Naive B cell (primary cell): Measurements from ENCODE around the gene ACY1. TPM values are rescaled to one million over a fixed set of nuclear protein-coding genes. Genes with fewer than 3 reads are reported as not detected.
A peak's percentile ranks its signal among the peaks of the same experiment; 100 is the strongest.
"Not testable (repeated sequence)": the region's sequence is repeated elsewhere in the genome, so short reads cannot be mapped to it uniquely, and the experiment has no call there.

Source experiments
- ATAC-seq, 2 donors: fragments of 150-1000 bp; cut with Tn5 transposase; 2 replicates each; pipeline ENCODE4 v1.10.0; 2021; ENCODE audit warnings: low read depth in 2 of 2, mild to moderate bottlenecking in 2 of 2, moderate library complexity in 2 of 2
- DNase-seq: peaks from one replicate; pipeline ENCODE4 v3.0.0; 2022
- H3K27ac Mint-ChIP-seq, 6 donors: one replicate each; pipeline ENCODE4 v1.8.0; 2020 to 2022; ENCODE audit warnings: mild to moderate bottlenecking in 6 of 6, mixed read lengths in 6 of 6, moderate library complexity in 5 of 6, inconsistent platforms in 2 of 6
- H3K27me3 Mint-ChIP-seq, 3 donors: one replicate each; pipeline ENCODE4 v1.8.0; 2021 to 2022; ENCODE audit warnings: mixed read lengths in 3 of 3, mild to moderate bottlenecking in 1 of 3
- H3K36me3 Mint-ChIP-seq, 2 donors: one replicate each; pipeline ENCODE4 v1.8.0; 2020 to 2022; ENCODE audit warnings: mixed read lengths in 2 of 2, inconsistent platforms in 1 of 2, mild to moderate bottlenecking in 1 of 2
- H3K4me1 Mint-ChIP-seq, 3 donors: one replicate each; pipeline ENCODE4 v1.8.0; 2020 to 2022; ENCODE audit warnings: mixed read lengths in 3 of 3, inconsistent platforms in 1 of 3, mild to moderate bottlenecking in 1 of 3, moderate library complexity in 1 of 3
- H3K4me3 Mint-ChIP-seq, 8 donors: one replicate each; pipeline ENCODE4 v1.8.0; 2020 to 2022; ENCODE audit warnings: mild to moderate bottlenecking in 8 of 8, mixed read lengths in 8 of 8, moderate library complexity in 8 of 8, inconsistent platforms in 2 of 8
- H3K9me3 Mint-ChIP-seq, 7 donors: one replicate each; pipeline ENCODE4 v1.8.0; 2020 to 2022; ENCODE audit warnings: mixed read lengths in 7 of 7, mild to moderate bottlenecking in 5 of 7, inconsistent platforms in 2 of 7, moderate library complexity in 1 of 7
- polyA plus RNA-seq, 6 donors: library from polyadenylated mRNA; unstranded; fragments of 300-500 nt; fragmentation: Illumina TruSeq; gene quantifications; one replicate each; pipeline ENCODE4 v1.2.3, GENCODE V29; 2021; ENCODE audit warnings: low read depth in 6 of 6

The ACY1 gene
- polyA plus RNA-seq, 6 donors from 2014 or later, result 15.2 to 23.1 (median 18.4) TPM

DNA sequence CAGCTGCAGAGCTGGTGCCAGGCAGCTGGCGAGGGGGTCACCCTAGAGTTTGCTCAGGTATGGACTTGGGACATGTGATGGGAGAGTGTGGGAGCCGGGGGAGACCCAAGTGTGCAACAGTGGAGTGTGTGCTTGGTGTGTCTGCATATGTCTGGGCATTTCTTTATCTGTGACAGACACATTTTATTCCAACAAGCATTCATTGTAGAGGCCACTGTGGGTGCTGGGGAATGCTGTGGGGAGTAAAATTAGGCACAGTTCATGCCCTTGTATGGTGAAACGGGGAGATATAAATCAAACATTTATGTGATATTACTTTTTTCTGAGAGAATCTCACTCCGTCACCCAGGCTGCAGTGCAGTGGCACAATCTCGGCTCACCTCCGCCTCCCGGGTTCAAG is 4.2 kb downstream of the ACY1 start:
- ATAC-seq (no peak), DNase-seq (no peak)
- Mint-ChIP-seq H3K27ac (peak overlapping the region in 3 of 6 donors; percentile 15 to 29 (median 16)), H3K4me1 (peaks cover 20 to 30% (median 30%) of the 10 kb centered on the region in 3 donors), H3K4me3 (peak overlapping the region in 2 of 8 donors; percentile 15 to 40), H3K9me3 (no peaks in the 10 kb centered on the region), H3K36me3 (no peaks in the 10 kb centered on the region), H3K27me3 (no peaks in the 10 kb centered on the region)

DNA sequence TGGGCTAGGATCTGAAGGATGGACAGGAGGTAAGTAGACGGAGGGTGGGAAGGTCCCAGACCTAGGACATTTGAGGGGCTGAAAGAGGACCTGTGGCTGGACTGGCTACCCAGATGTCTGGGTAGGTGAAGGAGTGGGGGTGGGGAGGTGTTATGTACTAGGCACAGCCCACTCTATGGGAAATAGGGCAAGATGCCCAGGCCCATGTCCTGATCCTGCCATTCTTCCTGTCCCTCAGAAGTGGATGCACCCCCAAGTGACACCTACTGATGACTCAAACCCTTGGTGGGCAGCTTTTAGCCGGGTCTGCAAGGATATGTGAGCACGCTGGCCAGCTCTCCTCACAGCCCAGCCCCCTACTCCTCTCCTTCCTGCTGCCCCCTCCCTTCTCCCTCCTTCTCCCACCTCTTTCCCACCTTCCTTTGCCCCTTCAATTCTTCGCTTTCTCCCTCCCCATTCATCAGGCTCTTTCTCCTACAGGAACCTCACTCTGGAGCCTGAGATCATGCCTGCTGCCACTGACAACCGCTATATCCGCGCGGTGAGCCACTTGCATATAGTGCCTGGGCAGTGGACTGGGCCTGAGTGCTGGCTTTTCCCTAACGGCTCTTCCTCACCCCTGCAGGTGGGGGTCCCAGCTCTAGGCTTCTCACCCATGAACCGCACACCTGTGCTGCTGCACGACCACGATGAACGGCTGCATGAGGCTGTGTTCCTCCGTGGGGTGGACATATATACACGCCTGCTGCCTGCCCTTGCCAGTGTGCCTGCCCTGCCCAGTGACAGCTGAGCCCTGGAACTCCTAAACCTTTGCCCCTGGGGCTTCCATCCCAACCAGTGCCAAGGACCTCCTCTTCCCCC is 5.2 kb downstream of the ACY1 start:
- Mint-ChIP-seq H3K27ac (peak overlapping the region in 2 of 6 donors; percentile 33 to 65), H3K4me3 (no peak overlapping the region), H3K4me1 (peaks cover 16 to 31% (median 25%) of the 10 kb centered on the region in 3 donors), H3K9me3 (no peaks in the 10 kb centered on the region), H3K36me3 (no peaks in the 10 kb centered on the region), H3K27me3 (no peaks in the 10 kb centered on the region)
- ATAC-seq (no peak), DNase-seq (no peak)

DNA sequence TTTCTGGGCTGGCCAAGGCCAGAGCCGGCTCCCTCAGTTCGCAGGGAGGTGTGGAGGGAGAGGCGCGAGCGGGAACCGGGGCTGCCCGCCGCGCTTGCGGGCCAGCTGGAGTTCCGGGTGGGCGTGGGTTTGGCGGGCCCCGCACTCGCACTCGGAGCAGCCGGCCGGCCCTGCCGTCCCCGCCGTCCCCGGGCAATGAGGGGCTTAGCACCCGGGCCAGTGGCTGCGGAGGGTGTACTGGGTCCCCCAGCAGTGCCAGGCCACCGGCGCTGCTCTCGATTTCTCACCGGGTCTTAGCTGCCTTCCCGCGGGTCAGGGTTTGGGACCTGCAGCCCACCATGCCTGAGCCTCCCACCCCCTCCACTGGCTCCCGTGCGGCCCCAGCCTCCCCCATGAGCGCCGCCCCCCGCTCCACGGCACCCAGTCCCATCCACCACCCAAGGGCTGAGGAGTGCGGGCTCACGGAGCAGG is 7.2 kb downstream of the ACY1 start:
- H3K4me3 Mint-ChIP-seq, H3K36me3 Mint-ChIP-seq, ATAC-seq, H3K9me3 Mint-ChIP-seq, H3K27me3 Mint-ChIP-seq, DNase-seq: not testable (repeated sequence)
- Mint-ChIP-seq H3K4me1 (peaks cover 24 to 40% (median 37%) of the 10 kb centered on the region in 3 donors), H3K27ac (peak overlapping the region in 1 of 6 donors; percentile 60)

DNA sequence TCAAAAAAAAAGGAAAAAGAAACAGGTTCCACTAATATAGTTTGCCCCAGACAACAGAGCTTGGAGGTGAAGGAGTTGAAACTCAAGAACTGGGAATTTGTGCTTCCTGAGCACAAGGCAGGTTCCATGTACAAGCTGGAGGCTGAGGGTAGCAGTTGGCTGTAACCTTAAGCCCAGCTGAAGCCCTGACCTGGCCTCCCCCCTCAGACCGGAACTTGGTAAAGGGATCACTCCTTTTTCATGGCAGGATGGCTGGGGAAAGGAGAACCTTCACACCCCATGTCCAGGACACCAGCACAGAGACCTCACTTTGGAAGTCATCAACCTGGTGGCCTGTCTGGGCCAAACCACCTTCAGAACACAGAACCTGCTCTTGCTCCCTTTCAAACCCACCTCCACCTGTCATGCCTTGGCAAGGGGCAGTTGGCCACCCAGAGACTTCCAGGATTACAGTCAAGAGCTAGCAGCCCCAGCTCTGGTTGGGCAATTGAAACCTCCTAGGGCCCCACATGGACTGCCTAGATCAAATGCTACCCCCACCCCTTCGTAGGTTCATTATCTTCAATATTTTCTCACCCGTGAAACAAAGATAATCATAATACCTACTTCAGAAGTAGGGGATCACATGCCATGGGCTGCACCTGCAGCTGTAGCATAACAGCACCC is 8.8 kb downstream of the ACY1 start:
- H3K4me1 Mint-ChIP-seq, result peaks cover 28 to 48% (median 36%) of the 10 kb centered on the region in 3 donors
- H3K27me3 Mint-ChIP-seq, result no peaks in the 10 kb centered on the region
- peaks cover 0 to 2% (median 0%) of the 10 kb centered on the region in 7 donors for H3K9me3 Mint-ChIP-seq
- H3K36me3 Mint-ChIP-seq, result peaks cover 0 to 7% of the 10 kb centered on the region in 2 donors
- DNase-seq (no peak), ATAC-seq (no peak)
- H3K27ac Mint-ChIP-seq, result peak overlapping the region in 1 of 6 donors; percentile 59
- H3K4me3 Mint-ChIP-seq, result no peak overlapping the region

DNA sequence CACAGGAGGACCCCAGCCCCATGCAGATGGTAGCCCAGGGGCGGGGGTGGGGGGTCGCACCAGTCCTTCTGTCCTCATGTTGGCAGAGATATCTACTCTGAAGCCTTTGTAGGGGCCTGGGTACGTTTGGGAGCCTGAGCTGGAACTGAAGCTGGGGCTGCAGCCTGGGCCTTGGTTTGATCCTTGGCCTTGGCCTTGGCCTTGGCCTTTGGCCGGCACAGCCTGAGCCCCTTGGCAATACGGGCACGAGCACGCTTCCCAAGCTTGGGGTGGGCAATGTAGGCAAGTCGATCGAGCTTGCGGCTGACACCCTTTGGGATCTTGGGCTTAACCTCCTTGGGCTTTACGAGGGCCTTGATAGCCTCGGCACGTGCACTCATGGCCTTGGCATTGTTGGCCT is 10.3 kb downstream of the ACY1 start:
- H3K9me3 Mint-ChIP-seq, H3K36me3 Mint-ChIP-seq, ATAC-seq, DNase-seq: not testable (repeated sequence)
- Mint-ChIP-seq H3K4me3 (peak overlapping the region in 3 of 8 donors; percentile 12 to 100 (median 95)), H3K27me3 (peaks cover 0 to 10% (median 7%) of the 10 kb centered on the region in 3 donors), H3K27ac (peak overlapping the region in 2 of 6 donors; percentile 24 to 100), H3K4me1 (peaks cover 26 to 48% (median 36%) of the 10 kb centered on the region in 3 donors)

DNA sequence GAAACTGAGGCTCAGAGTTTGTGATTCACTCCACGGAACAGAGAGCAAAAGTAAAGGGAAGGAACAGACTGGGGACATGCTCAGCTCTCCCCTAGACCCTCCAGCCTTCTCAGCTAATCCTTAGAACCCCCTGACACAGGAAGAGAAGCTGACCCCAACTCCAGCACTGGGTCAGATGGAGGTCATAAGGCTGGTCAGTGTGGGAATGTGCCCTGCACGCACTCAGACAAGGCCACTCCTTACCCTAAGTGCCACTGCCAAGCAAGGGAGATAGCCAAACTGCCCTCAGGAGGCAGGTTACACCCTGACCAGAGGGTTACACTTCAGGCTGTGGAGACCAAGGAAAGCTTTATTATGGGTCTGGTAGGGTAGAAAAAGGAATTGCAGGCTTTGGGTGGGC is 11.2 kb downstream of the ACY1 start:
- H3K4me3 Mint-ChIP-seq, result peak overlapping the region; percentile 95 to 100 (median 100)
- peak overlapping the region in 5 of 6 donors; percentile 82 to 100 (median 100) for H3K27ac Mint-ChIP-seq
- DNase-seq (no peak), ATAC-seq (no peak)
- peaks cover 0 to 10% (median 7%) of the 10 kb centered on the region in 3 donors for H3K27me3 Mint-ChIP-seq
- peaks cover 19 to 48% (median 36%) of the 10 kb centered on the region in 3 donors for H3K4me1 Mint-ChIP-seq
- H3K9me3 Mint-ChIP-seq, result peaks cover 0 to 2% (median 0%) of the 10 kb centered on the region in 7 donors
- peaks cover 0 to 7% of the 10 kb centered on the region in 2 donors for H3K36me3 Mint-ChIP-seq

DNA sequence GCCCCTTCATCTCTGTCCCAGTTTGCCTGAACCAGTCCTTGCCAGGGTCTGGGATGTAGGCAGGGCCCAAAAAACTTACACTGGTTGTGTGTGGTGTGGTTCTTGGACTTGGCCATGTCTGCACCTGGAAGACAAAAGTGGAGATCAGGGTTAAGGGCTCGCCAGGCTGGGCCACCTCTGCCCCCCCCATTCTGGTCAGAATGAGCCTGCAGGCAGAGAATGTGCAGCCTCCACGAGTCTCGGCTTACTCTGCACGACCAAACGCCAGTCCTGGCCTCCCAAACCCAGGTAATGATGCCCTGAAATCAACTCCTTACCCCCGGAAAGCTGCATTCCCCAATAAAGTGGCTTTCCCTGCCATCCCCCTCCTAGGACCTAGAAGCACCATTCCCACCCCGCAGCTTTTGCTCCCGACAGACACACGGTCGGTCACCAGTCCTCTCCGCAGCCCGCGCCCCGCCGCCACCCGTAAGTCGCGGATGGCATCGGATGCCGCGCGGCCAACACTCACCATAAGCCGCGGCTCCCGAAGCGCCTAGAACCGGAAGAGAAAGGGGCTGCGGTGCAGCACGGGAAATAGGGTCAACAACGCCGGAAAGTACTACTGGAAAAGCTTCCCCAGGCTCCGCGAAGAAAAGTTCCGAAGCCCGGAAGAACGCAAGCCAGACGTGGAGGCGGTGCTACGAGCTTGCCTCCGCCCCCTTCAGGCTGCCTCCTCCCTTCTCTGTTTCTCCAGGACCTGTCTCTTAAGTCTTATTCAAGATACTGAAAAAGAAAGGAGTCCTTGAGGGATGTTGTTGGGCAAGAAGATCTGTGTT is 12.2 kb downstream of the ACY1 start, which contains the start of gene RPL29:
TSS of gene RPL29 (minus strand) at position 550 of the 818 bp plus-strand sequence. CDS start at position 116, 434 bp downstream.
- ATAC-seq (peak; percentile 92 to 98), DNase-seq (peak; percentile 89)
- H3K27ac Mint-ChIP-seq, result peak within 1 kb of the TSS; percentile 99 to 100 (median 100)
- peaks cover 19 to 48% (median 36%) of the 10 kb centered on the region in 3 donors for H3K4me1 Mint-ChIP-seq
- peak within 1 kb of the TSS; percentile 95 to 100 (median 100) for H3K4me3 Mint-ChIP-seq
- peaks cover 0 to 10% (median 7%) of the 10 kb centered on the region in 3 donors for H3K27me3 Mint-ChIP-seq
- peaks cover 0 to 2% (median 0%) of the 10 kb centered on the region in 7 donors for H3K9me3 Mint-ChIP-seq
- H3K36me3 Mint-ChIP-seq, result peaks cover 0 to 7% of the 10 kb centered on the region in 2 donors

DNA sequence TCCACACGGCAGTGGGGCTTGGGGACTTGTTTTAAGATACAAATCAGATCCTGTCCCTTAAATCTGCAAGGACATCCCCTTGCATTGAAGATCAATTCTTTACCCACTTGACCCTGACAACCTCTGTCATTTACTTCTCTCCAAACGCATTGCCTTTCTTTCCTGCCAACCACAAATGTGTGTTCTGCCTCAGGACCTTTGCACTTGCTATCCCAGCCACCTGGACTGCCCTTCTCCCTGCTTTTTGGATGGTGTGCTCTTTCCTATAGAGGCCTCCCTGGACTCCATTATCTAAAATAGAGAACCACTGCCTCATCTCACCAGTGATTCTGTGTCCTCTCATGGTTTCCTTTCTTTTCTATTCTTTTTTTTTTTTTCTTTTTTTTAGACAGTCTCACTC is 13.8 kb downstream of the ACY1 start:
- Mint-ChIP-seq H3K27ac (peak overlapping the region in 2 of 6 donors; percentile 41 to 42), H3K36me3 (peaks cover 0 to 7% of the 10 kb centered on the region in 2 donors), H3K4me1 (peaks cover 23 to 47% (median 43%) of the 10 kb centered on the region in 3 donors), H3K4me3 (peak overlapping the region in 6 of 8 donors; percentile 7 to 86 (median 44)), H3K27me3 (peaks cover 0 to 10% (median 7%) of the 10 kb centered on the region in 3 donors), H3K9me3 (peaks cover 0 to 2% (median 0%) of the 10 kb centered on the region in 7 donors)
- ATAC-seq (no peak), DNase-seq (no peak)

DNA sequence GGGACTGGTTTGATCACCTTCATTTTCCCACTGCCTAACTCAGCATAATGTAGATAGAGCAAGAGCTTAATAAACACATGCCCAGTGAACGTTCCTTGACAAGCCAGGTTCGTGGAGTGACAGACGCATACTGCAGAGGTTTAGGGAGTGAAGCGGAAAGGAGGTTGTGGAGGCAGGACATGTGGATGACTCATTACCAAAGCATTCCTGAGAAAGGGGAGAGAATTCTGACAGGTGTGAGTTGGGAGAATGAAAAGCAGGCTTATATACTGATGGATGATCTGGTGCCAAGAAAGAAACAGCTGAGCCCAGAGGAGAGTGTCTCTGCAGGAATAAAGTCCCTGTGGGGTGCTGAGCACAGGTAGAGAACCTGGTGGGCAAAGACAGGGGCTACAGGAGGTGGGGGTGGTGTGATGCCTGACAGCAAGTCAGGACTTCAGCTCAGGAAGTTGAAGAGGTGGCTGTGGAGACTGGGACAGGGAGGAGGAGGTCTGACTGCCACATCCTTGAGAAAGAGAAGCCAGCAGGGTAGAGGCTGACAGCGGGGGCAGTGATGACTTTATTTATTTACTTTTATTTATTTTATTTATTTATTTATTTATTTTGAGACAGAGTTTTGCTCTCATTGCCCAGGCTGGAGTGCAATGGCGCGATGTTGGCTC is 14.7 kb downstream of the ACY1 start:
- peak overlapping the region in 1 of 6 donors; percentile 7 for H3K27ac Mint-ChIP-seq
- H3K9me3 Mint-ChIP-seq, result peaks cover 0 to 2% (median 0%) of the 10 kb centered on the region in 7 donors
- peaks cover 0 to 10% (median 7%) of the 10 kb centered on the region in 3 donors for H3K27me3 Mint-ChIP-seq
- ATAC-seq (no peak), DNase-seq (no peak)
- peaks cover 19 to 39% (median 38%) of the 10 kb centered on the region in 3 donors for H3K4me1 Mint-ChIP-seq
- peaks cover 0 to 7% of the 10 kb centered on the region in 2 donors for H3K36me3 Mint-ChIP-seq
- no peak overlapping the region for H3K4me3 Mint-ChIP-seq

DNA sequence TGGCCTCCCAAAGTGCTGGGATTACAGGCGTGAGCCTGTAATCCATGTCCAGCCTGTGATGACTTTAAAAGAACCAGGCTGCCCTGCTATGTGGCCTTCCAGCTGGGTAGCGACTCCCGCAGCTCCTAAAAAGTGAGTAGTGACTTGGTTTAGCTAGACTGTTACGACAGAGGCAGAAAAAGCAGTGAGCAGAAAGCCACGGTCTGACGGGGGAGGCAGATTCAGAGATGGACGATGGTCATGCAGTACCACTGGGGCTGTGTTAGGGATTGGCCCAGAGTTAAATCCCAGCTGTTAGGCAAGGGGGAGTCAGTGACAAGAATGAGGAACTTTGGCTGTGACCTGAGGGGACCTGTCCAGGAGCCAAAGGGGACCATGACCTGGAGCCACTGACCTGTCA is 15.4 kb downstream of the ACY1 start:
- Mint-ChIP-seq H3K4me3 (no peak overlapping the region), H3K9me3 (peaks cover 0 to 2% (median 0%) of the 10 kb centered on the region in 7 donors), H3K4me1 (peaks cover 16 to 33% (median 32%) of the 10 kb centered on the region in 3 donors), H3K36me3 (peaks cover 0 to 7% of the 10 kb centered on the region in 2 donors), H3K27me3 (peaks cover 0 to 10% (median 7%) of the 10 kb centered on the region in 3 donors), H3K27ac (no peak overlapping the region)
- ATAC-seq, result no peak
- DNase-seq, result no peak

DNA sequence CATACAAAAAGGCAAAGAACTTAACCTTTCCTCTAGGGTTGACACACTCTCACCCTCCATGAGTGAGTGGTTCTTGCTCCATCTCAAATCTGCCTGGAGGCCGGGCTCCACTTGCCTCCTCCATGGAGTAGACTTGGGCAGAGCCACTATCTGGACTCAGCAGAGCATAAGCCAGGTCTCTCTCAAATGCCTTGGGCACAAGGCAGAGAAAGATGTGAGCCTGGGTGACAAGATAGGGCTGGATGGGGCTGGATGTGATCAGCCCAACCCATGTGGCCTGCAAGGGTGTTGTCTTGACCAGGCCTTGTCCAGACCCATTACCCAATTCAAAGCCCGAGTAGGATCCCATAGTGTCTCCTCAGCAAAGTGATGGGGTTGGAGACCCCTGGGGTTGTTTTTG is 16.5 kb downstream of the ACY1 start:
- ATAC-seq (no peak), DNase-seq (no peak)
- Mint-ChIP-seq H3K27me3 (peaks cover 0 to 10% (median 7%) of the 10 kb centered on the region in 3 donors), H3K27ac (peak overlapping the region in 1 of 6 donors; percentile 16), H3K9me3 (peaks cover 0 to 2% (median 0%) of the 10 kb centered on the region in 7 donors), H3K4me3 (no peak overlapping the region), H3K36me3 (peaks cover 0 to 7% of the 10 kb centered on the region in 2 donors), H3K4me1 (peaks cover 9 to 22% (median 21%) of the 10 kb centered on the region in 3 donors)

DNA sequence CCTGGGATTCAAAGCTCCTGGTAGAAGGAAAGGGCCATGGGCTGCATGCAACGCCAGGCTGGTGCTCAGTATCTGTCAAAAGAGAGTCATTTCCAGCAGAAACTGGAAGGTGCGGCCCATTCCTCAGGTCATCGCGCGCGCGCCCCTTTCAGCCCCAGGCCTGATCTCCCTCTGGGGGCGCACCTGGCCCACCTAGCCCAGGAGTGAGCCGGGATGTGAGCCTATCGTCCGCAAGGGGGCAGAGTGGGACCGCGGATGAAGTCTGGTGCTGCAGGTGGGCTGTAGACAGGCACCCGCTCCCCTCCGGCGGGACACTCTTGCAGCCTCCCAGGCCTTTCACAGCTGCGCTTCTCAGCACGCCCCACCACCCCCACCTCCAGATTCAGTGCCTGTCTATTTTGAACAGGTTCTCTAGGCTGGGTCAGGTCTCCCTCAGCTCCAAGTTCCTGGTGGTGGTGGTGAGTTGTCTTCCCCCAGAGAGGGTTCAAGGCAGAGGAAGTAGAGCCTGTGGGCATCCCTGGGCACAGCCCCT is 18.2 kb downstream of the ACY1 start:
- peak overlapping the region in 2 of 8 donors; percentile 23 to 36 for H3K4me3 Mint-ChIP-seq
- peak; percentile 98 to 99 for ATAC-seq

More for the DNA sequence above, 18.2 kb downstream of the ACY1 start:
- no peaks in the 10 kb centered on the region for H3K9me3 Mint-ChIP-seq
- H3K27ac Mint-ChIP-seq, result peak overlapping the region in 1 of 6 donors; percentile 44
- H3K27me3 Mint-ChIP-seq, result peaks cover 0 to 10% (median 7%) of the 10 kb centered on the region in 3 donors
- peak; percentile 88 for DNase-seq
- no peaks in the 10 kb centered on the region for H3K36me3 Mint-ChIP-seq
- H3K4me1 Mint-ChIP-seq, result peaks cover 4 to 11% (median 10%) of the 10 kb centered on the region in 3 donors
